Renal cortex interstitium (tissue), 11 donors: Measurements from ENCODE around the gene GAB2. TPM values are rescaled to one million over a fixed set of nuclear protein-coding genes. Genes with fewer than 3 reads are reported as not detected.
A peak's percentile ranks its signal among the peaks of the same experiment; 100 is the strongest.
"Not testable (repeated sequence)": the region's sequence is repeated elsewhere in the genome, so short reads cannot be mapped to it uniquely, and the experiment has no call there.

Experiments used
- DNase-seq, 11 donors: peaks; one replicate each; pipeline ENCODE4 v3.0.0-alpha.2; 2013; ENCODE audit warnings: low read depth in 9 of 11, low spot score in 4 of 11; ENCODE audit errors: extremely low read depth in 1 of 11
- polyA plus RNA-seq, 3 donors: library from polyadenylated mRNA; unstranded; fragments of 120-200 nt; gene quantifications; one replicate each; pipeline ENCODE4 v1.2.1, GENCODE V29; 2013; ENCODE audit not compliant: insufficient read length in 3 of 3

Gene GAB2
- polyA plus RNA-seq, 3 donors: 16.3 to 18.9 (median 18.8) TPM

- no peak for DNase-seq
Observed at GRCh38 chr11:78300108-78300839, 117.3 kb downstream of the GAB2 start.

- DNase-seq: no peak
Observed at GRCh38 chr11:78299000-78299710, 118.5 kb downstream of the GAB2 start.

- no peak for DNase-seq
Observed at GRCh38 chr11:78298291-78298771, 119.3 kb downstream of the GAB2 start.

- no peak for DNase-seq
Observed at GRCh38 chr11:78295991-78296930, 121.4 kb downstream of the GAB2 start.

GRCh38 chr11:78295347-78295746 lies 122.3 kb downstream of the GAB2 start:
- no peak for DNase-seq

GRCh38 chr11:78294100-78294499 lies 123.5 kb downstream of the GAB2 start:
- not testable (repeated sequence) for DNase-seq

GRCh38 chr11:78293536-78293935 lies 124.1 kb downstream of the GAB2 start:
- DNase-seq: no peak

GRCh38 chr11:78292109-78292803 lies 125.4 kb downstream of the GAB2 start:
- DNase-seq: no peak

GRCh38 chr11:78291503-78292108 lies 126.0 kb downstream of the GAB2 start:
- no peak for DNase-seq

GRCh38 chr11:78290293-78291176 lies 127.1 kb downstream of the GAB2 start:
- no peak for DNase-seq

GRCh38 chr11:78289552-78290292 lies 127.9 kb downstream of the GAB2 start:
- DNase-seq: no peak

GRCh38 chr11:78284260-78284659 lies 133.4 kb downstream of the GAB2 start:
- no peak for DNase-seq

- DNase-seq: no peak
Observed at GRCh38 chr11:78282821-78283220, 134.8 kb downstream of the GAB2 start.

- no peak for DNase-seq
Observed at GRCh38 chr11:78281511-78281910, 136.1 kb downstream of the GAB2 start.

GRCh38 chr11:78277314-78277994 lies 140.2 kb downstream of the GAB2 start:
- DNase-seq: peak in 1 of 11 donors; percentile 63

GRCh38 chr11:78276311-78276710 lies 141.3 kb downstream of the GAB2 start:
- no peak for DNase-seq
